Tongue (tissue), 2 donors: ENCODE measurements around the gene ATOX1. TPM values are rescaled to one million over a fixed set of nuclear protein-coding genes. Genes with fewer than 3 reads are reported as not detected.

Source experiments
- DNase-seq: peaks from one replicate; pipeline ENCODE4 v3.0.0-alpha.2; 2015
- total RNA-seq: library from RNA; depleted of rRNA; stranded (reverse); fragments of >200 nt; gene quantifications from one replicate; pipeline ENCODE4 v1.2.3, GENCODE V29; 2014

The ATOX1 gene
- total RNA-seq, 1 donor from 2014 or later, result 48.9 TPM

DNA sequence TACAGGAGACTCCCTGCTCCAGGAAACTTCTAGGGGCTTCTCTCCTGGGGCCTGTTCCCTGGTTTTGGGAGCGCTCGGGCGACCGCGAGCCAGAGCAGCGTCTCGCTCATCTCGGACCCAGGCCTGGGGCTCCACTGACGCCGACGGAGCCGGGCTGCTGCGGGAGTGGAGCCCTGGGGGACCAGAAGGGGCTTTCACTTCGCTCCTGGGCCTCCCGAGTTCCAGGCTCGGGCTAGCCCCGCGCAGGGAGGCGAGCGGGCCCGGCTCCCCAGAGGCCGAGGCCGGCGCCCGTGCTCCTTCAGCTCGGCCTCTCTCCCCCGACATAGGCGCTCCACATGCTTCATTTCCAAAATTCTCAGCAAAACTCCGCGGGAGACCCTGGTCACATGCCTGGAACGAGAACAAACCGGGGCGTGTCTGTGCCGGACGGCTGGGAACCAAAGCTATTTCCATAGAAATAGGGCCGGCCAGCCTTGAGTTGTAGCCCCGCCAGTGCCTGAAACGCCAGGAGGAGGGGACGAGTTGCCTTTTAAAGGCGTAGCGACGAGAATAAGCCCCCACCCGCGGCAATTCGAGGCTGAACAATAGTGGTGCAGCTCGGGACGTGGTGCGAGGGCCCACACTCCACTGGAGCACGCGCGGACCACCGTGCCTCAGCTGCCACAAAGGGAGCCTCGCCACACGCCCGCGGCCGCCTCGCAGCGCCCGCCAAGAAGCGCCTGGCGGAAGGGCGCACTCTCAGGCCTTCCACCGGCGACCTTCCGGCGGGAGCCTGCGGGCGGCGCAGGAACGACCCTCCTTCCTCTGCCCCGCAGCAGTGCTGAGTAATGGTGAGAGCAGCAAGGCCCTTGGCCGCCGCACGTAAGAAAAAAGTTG is 12.2 kb upstream of the ATOX1 start:
- peak; percentile 91 for DNase-seq

DNA sequence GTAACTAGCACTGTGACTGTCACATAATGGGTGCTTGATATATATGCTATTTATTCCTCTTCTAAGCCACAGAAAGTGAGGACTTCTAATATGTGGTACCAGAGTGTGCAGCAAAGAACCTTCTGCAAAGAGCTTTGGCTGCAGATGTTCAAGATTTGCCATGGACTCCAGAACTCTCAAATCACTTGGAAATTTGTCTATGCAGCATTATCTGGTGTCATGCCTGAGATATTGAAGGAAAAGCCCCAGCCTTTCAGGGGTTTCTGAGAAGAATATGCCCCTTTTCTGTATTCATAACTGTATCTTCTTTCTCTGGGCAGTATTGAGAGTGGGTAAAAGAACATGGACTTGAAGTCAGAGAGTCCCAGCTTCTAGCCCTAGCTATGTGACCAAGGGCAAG is 8.5 kb upstream of the ATOX1 start:
- DNase-seq, result no peak

GRCh38 chr5:151764801-151765200 is 6.4 kb upstream of the ATOX1 start:
- no peak for DNase-seq

DNA sequence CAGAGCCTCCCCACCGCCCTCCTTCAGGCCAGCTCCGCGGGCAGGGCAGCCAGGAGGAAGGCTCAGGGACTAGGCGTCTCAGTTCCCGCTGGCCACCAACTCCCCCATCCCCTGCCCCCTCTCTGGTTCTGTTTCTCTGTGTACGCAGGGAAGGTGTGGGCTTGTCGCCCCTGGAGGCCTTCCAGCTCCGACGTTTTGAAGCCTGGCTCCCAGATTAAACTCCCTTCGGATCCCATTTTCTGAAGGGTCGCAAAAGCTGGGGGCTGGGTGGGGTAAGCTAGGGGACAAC is 346 bp downstream of the ATOX1 start:
- DNase-seq, result no peak

- DNase-seq, result no peak
Observed at GRCh38 chr5:151757233-151758140, 944 bp downstream of the ATOX1 start.

- no peak for DNase-seq
Observed at GRCh38 chr5:151755383-151755782, 3.0 kb downstream of the ATOX1 start.

- no peak for DNase-seq
Observed at GRCh38 chr5:151751593-151751992, 6.8 kb downstream of the ATOX1 start.

DNA sequence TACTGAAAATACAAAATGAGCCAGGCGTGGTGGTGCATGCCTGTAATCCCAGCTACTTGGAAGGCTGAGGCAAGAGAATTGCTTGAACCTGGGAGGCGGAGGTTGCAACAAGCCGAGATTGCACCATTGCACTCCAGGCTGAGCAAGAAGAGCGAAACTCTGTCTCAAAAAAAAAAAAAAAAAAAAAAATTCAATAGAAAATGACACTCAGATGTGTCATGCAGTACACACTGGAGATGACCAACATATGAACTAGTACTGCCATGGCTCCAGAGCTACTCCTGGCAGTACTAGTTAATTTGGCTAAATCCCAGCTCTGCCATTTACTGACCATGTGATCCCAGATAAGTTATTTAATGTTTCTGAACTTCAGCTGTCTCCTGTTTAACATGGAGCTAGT is 7.3 kb downstream of the ATOX1 start:
- no peak for DNase-seq

- no peak for DNase-seq
Observed at GRCh38 chr5:151750121-151750520, 8.3 kb downstream of the ATOX1 start.

GRCh38 chr5:151745071-151745705 is 13.2 kb downstream of the ATOX1 start:
- no peak for DNase-seq

GRCh38 chr5:151743530-151743929 is 14.9 kb downstream of the ATOX1 start:
- no peak for DNase-seq

DNA sequence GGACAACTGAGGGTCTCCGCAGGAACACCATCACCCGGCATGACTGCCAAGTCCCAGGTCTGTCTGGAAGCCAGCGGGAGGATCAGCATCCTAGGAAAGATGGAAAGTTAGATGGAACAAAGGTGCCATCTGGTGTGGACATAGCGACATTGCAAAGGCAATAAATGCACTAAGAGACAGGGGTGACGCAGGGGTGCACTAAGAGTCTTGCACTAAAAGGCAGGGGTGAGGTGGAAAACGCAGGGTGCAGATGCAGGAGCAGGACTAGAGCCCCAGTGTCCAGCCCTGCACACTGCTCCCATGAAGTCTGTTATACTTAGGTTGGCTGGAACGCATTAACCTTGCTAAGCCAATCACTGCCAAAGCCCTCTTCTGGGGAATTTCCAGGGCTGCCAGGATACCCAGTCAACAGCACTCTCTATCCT is 15.5 kb downstream of the ATOX1 start:
- peak; percentile 80 for DNase-seq

DNA sequence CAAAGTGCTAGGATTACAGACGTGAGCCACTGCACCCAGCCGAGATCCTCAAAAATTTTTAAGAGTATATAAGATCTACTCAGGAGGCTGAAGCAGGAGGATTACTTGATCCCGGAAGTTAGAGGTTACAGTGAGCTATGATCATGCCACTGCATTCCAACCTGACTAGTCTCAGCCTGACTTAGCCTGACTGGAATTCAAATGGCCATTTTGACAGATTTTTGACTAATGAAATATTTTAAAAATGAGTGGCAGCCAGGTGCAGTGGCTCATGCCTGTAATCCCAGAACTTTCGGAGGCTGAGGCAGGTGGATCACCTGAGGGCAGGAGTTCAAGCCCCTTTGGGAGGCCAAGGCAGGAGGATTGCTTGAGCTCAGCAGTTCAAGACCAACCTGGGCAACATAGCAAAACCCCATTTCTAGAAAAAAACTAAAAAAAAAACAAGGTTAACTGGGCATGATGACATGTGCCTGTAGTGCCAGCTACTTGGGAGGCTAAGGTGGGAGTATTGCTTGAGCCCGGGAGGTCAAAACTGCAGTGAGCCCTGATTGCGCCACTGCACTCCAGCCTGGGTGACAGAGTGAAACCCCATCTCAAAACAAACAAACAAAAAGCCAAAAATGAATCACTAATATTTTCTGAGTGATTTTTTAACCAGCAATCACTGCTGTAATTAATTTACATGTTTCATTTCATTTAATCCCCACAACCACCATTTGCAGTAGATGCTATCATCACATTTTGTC is 16.6 kb downstream of the ATOX1 start:
- no peak for DNase-seq

GRCh38 chr5:151740958-151741373 is 17.5 kb downstream of the ATOX1 start:
- DNase-seq, result no peak

DNA sequence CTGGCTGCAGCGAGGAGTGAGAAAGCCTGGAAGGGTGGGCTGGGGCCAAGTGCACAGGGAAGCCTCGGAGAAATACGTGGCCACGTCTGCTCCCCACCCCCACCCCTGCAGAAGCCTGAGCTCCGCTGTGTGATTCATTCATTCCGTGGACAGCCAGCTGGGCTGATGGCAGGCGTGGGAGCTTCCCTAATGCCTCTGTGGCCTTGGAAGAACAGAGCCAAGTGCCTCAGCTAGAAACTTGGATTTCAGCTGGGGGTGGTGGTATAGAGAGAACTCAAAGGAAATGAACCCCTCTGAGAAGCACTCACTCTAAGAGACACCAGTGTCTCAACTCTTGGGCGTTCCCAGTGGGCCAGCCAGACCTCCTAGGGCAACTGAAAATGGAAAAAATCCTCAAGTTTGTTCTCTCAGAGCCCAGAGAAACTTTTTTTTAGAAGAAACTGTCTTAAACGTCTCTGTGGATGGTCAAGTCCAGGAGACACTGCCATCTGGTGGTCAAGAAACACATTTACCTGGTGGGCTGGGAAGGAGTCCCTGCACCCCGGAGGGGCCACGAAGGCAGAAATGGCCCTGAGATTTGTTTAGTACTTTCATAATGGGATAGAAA is 18.0 kb downstream of the ATOX1 start:
- DNase-seq, result peak; percentile 93

DNA sequence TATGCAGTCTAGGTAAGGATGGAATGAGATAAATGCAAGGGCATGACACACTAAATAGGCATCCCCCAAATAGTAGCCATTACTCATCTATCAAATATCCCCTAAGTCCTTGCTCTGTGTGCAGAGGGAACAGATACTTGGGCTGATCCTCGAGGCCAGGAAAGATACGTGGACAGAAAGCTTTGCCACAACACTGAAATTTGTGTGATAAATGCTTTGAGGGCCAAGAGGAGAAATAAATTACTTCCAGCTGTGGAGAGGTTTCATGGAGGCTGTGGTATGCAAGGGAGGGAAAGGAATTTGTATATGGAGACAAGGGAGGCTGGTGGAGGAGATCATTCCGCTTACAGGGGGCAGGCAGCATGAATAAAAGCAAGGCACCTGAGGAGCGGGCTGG is 18.5 kb downstream of the ATOX1 start:
- DNase-seq, result no peak

GRCh38 chr5:151739395-151739794 is 19.0 kb downstream of the ATOX1 start:
- no peak for DNase-seq

DNA sequence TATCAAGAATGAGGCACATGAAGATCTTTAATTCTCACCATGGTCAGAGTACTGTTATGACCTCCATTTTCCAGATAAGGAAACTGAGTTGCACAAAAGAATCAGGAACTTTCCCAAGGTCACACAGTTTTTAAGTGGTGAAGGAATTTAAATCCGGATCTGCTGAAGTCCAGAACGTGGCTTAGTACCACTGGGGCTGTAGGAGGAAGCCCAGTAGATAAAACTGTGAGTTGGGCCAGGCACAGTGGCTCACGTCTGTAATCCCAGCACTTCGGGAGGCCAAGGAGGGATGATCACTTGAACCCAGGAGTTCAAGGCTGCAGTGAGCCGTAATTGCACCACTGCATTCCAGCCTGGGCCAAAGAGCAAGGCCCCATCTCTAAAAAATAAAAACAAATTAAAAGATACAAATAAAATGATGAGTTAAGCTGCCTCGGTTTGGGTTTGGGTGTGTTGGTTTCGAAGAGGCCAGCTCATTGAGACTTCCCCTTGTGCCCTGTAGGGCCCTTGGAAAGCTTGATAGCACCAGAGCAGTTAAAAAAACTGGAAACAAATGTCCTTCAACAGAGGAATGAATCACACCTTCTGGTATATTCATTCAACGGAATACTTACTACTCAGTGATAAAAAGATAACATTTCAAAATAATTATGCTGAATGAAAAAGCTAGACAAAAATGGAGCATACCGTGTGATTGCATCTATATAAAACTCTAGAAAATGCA is 20.1 kb downstream of the ATOX1 start:
- no peak for DNase-seq

- no peak for DNase-seq
Observed at GRCh38 chr5:151737431-151737830, 21.0 kb downstream of the ATOX1 start.

DNA sequence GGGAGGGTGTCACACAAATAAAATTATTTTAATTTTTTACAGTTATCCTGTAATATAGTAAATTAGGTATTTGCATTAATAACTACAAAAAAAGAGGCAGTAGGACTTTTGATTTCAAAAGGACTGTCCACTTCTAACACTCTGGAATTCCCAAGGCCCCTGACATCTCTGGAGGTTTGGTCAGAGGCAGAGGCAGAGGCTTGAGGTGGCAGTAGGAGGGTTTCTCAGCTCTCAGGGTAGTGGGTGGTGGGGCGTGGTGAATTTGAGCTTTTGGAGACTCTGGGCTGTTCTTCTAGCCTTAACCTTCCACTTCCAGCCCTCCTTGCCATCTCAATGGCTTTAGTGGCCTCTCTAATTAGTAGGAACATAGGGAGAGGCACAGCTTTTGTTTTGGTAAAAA is 22.8 kb downstream of the ATOX1 start:
- DNase-seq, result no peak

- DNase-seq, result no peak
Observed at GRCh38 chr5:151734064-151734408, 24.4 kb downstream of the ATOX1 start.
